Activated effector memory CD4-positive, alpha-beta T cell treated with anti-CD3 and anti-CD28 coated beads, Interleukin-2, amount 50 U/mL, for 16 hours (primary cell): Measurements from ENCODE around the gene CX3CR1.
"Not testable (repeated sequence)": the region's sequence is repeated elsewhere in the genome, so short reads cannot be mapped to it uniquely, and the experiment has no call there.

Source experiments
- DNase-seq: peaks from one replicate; pipeline ENCODE4 v3.0.0-alpha.2; 2020

CX3CR1 gene

GRCh38 chr3:39264053-39264452 is 15.8 kb downstream of the CX3CR1 start:
- no peak for DNase-seq

- no peak for DNase-seq
Observed at GRCh38 chr3:39263576-39263975, 16.3 kb downstream of the CX3CR1 start.

- DNase-seq, result no peak
Observed at GRCh38 chr3:39262846-39263245, 17.0 kb downstream of the CX3CR1 start.

- no peak for DNase-seq
Observed at GRCh38 chr3:39261726-39262125, 18.1 kb downstream of the CX3CR1 start.

- peak; percentile 72 for DNase-seq
Observed at GRCh38 chr3:39260957-39261356, 18.9 kb downstream of the CX3CR1 start.

- DNase-seq, result no peak
Observed at GRCh38 chr3:39260318-39260717, 19.5 kb downstream of the CX3CR1 start.

GRCh38 chr3:39255503-39256325 is 24.1 kb downstream of the CX3CR1 start:
- no peak for DNase-seq

GRCh38 chr3:39254806-39255449 is 24.9 kb downstream of the CX3CR1 start:
- no peak for DNase-seq

- DNase-seq, result no peak
Observed at GRCh38 chr3:39251576-39251975, 28.3 kb downstream of the CX3CR1 start.

GRCh38 chr3:39250116-39250747 is 29.6 kb downstream of the CX3CR1 start:
- no peak for DNase-seq

GRCh38 chr3:39249453-39250115 is 30.3 kb downstream of the CX3CR1 start:
- DNase-seq, result no peak

- DNase-seq, result no peak
Observed at GRCh38 chr3:39241561-39241960, 38.3 kb downstream of the CX3CR1 start.

GRCh38 chr3:39237027-39237426 is 42.8 kb downstream of the CX3CR1 start:
- DNase-seq, result no peak

- peak; percentile 66 for DNase-seq
Observed at GRCh38 chr3:39234651-39235050, 45.2 kb downstream of the CX3CR1 start.

GRCh38 chr3:39232859-39233258 is 47.0 kb downstream of the CX3CR1 start:
- no peak for DNase-seq

GRCh38 chr3:39230453-39230852 is 49.4 kb downstream of the CX3CR1 start:
- no peak for DNase-seq

- DNase-seq, result no peak
Observed at GRCh38 chr3:39228496-39228895, 51.3 kb downstream of the CX3CR1 start.

- not testable (repeated sequence) for DNase-seq
Observed at GRCh38 chr3:39227596-39227995, 52.2 kb downstream of the CX3CR1 start.

- DNase-seq, result no peak
Observed at GRCh38 chr3:39226106-39226741, 53.6 kb downstream of the CX3CR1 start.

GRCh38 chr3:39224288-39224687 is 55.5 kb downstream of the CX3CR1 start:
- no peak for DNase-seq

GRCh38 chr3:39222939-39223338 is 56.9 kb downstream of the CX3CR1 start:
- DNase-seq, result no peak

- DNase-seq, result no peak
Observed at GRCh38 chr3:39222462-39222861, 57.4 kb downstream of the CX3CR1 start.

GRCh38 chr3:39221141-39221530 is 58.7 kb downstream of the CX3CR1 start:
- no peak for DNase-seq
